ENCODE data around the gene CCDC15.

CCDC15 gene

DNA sequence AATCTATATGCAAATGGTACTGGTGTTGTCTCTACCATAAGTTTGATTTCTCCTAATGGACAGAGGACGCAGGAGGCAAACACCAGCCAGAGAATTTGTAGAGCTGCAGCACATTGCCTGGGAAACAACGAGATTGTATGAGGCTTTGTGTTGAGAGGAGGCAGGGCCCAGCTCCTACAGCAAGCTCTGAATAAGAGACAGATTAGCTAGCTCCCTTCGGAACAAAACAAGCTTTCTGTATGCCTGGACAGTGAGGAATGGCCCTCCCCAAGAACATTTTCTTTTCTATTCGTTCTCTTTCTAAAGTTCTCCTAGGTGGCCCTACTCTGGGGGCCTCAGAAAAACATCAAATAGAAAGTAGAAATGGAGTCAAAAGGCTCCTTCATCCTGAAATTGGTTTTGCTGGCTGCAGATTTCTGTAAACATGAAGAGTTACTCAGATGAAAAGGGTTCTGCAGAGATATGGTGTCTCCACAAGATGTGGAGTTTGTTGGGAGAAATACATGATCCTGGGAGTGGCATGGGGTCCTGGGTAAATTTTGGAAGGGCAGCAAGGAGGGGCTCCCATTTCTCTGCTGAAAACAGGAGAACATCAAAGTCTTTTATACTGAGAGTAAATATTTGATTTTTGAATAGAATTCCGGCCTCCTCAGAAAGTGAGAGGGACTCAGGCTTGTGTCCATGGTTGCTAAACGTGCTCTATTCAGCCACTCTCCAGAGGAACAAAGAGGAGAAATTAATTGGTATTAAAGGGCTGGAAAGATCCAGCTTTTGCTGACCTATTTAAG is 11.3 kb upstream of the CCDC15 start:
- H3K27ac ChIP-seq (ENCODE audit: insufficient read depth, low read length, poor library complexity, severe bottlenecking): no peak overlapping the region
- H3K4me3 ChIP-seq (ENCODE audit: insufficient read depth, low read depth, low read length, poor library complexity, severe bottlenecking): no peak overlapping the region

DNA sequence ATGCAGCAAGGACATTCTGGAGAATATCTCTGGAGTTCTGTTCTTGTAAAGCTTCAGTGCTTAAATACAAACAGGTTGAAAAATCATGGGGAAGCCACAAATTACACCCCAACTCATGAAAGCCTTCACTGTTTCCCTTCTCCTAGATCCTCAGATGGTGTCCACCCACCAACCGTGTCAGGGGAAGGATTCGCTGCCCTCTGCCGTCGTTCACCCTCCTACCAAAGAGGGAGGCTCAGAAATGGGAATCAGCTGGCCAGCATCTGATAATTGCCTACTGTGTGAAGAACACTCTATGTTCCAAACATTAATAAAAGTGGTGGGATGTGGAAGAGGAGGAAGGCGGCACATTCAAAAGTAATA is 10.8 kb upstream of the CCDC15 start:
- no peaks in the 10 kb centered on the region for H3K9me3 ChIP-seq (ENCODE audit: control insufficient read depth, low read length)
- H3K4me1 ChIP-seq (ENCODE audit: control insufficient read depth, insufficient read depth, low read length, poor library complexity, severe bottlenecking): no peaks in the 10 kb centered on the region
- H3K27ac ChIP-seq (ENCODE audit: insufficient read depth, low read length, poor library complexity, severe bottlenecking): no peak overlapping the region
- no peak for DNase-seq
- no peaks in the 10 kb centered on the region for H3K36me3 ChIP-seq (ENCODE audit: control insufficient read depth, insufficient read depth, low read length)
- H3K27me3 ChIP-seq (replicated peaks; ENCODE audit: control insufficient read depth, insufficient read depth, low read length, poor library complexity, severe bottlenecking): no peaks in the 10 kb centered on the region
- no peak overlapping the region for H3K4me3 ChIP-seq (ENCODE audit: insufficient read depth, low read depth, low read length, poor library complexity, severe bottlenecking)

More for the DNA sequence above, 11.3 kb upstream of the CCDC15 start:
- Histone ChIP-seq H3K9me3 (ENCODE audit: control insufficient read depth, low read length) (no peaks in the 10 kb centered on the region), H3K36me3 (ENCODE audit: control insufficient read depth, insufficient read depth, low read length) (no peaks in the 10 kb centered on the region), H3K4me1 (ENCODE audit: control insufficient read depth, insufficient read depth, low read length, poor library complexity, severe bottlenecking) (no peaks in the 10 kb centered on the region), H3K27me3 (replicated peaks; ENCODE audit: control insufficient read depth, insufficient read depth, low read length, poor library complexity, severe bottlenecking) (no peaks in the 10 kb centered on the region)
- DNase-seq: no peak

DNA sequence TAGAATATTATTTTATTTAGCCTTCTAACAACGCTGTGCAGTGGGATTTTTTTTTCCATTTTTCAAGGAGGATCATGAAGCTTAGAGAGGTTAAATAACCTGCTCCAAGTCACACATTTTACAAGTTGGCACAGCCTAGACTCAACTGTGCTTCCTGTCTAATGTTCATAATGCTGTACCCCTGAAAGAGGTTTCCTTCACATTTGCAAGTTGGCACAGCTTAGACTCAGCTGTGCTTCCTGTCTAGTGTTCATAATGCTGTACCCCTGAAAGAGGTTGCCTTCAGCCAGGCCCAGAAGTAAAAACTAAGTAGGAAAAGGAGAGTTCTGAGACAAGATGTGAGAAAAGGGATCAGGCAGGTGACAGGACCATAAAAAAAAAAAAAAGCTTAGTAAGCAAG is 10.3 kb upstream of the CCDC15 start:
- Histone ChIP-seq H3K36me3 (ENCODE audit: control insufficient read depth, insufficient read depth, low read length) (no peaks in the 10 kb centered on the region), H3K9me3 (ENCODE audit: control insufficient read depth, low read length) (no peaks in the 10 kb centered on the region), H3K27ac (ENCODE audit: insufficient read depth, low read length, poor library complexity, severe bottlenecking) (no peak overlapping the region), H3K4me1 (ENCODE audit: control insufficient read depth, insufficient read depth, low read length, poor library complexity, severe bottlenecking) (no peaks in the 10 kb centered on the region), H3K27me3 (replicated peaks; ENCODE audit: control insufficient read depth, insufficient read depth, low read length, poor library complexity, severe bottlenecking) (no peaks in the 10 kb centered on the region), H3K4me3 (ENCODE audit: insufficient read depth, low read depth, low read length, poor library complexity, severe bottlenecking) (no peak overlapping the region)
- DNase-seq: no peak

DNA sequence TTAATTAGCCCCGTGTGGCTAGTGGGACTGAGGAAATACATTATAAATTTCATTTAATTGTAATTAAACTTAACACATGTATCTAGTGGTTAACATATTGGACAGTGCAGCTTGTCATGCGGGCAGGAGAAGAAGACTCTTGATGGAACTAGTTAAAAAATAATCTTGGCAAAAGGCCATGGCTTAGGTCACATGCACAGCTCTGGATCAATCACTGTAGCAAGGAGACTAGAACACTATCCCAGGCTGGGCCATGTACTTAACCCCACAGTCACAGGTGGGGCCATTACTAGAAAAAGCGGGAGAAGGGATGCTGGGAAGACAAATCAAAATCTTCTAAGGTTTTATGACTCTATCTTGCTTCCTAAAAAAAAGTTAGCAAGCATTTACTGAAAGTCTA is 9.4 kb upstream of the CCDC15 start:
- no peak for DNase-seq
- H3K36me3 ChIP-seq (ENCODE audit: control insufficient read depth, insufficient read depth, low read length): no peaks in the 10 kb centered on the region
- H3K27me3 ChIP-seq (replicated peaks; ENCODE audit: control insufficient read depth, insufficient read depth, low read length, poor library complexity, severe bottlenecking): no peaks in the 10 kb centered on the region
- H3K27ac ChIP-seq (ENCODE audit: insufficient read depth, low read length, poor library complexity, severe bottlenecking): no peak overlapping the region
- H3K9me3 ChIP-seq (ENCODE audit: control insufficient read depth, low read length): no peaks in the 10 kb centered on the region
- no peak overlapping the region for H3K4me3 ChIP-seq (ENCODE audit: insufficient read depth, low read depth, low read length, poor library complexity, severe bottlenecking)
- H3K4me1 ChIP-seq (ENCODE audit: control insufficient read depth, insufficient read depth, low read length, poor library complexity, severe bottlenecking): peaks cover 1% of the 10 kb centered on the region

DNA sequence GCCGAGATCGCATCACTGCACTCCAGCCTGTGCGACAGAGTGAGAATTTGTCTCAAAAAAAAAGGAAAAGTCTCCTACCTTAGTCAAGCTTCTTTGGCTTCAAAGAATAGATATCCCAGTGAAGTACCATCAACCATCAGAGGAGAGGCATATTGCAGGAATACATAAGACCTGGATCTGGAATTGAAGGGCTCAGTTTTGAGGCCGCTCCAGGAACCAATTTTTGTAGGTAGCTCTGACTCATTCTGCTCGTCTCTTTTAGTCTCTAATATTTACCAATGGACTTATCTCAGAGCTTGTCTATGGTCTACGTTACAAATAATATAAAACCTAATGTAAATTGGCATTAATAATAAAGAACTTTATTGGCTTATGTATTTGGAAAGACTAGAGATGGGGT is 8.2 kb upstream of the CCDC15 start:
- no peak for DNase-seq
- Histone ChIP-seq H3K4me1 (ENCODE audit: control insufficient read depth, insufficient read depth, low read length, poor library complexity, severe bottlenecking) (peaks cover 12% of the 10 kb centered on the region), H3K36me3 (ENCODE audit: control insufficient read depth, insufficient read depth, low read length) (no peaks in the 10 kb centered on the region), H3K27ac (ENCODE audit: insufficient read depth, low read length, poor library complexity, severe bottlenecking) (no peak overlapping the region), H3K4me3 (ENCODE audit: insufficient read depth, low read depth, low read length, poor library complexity, severe bottlenecking) (no peak overlapping the region), H3K9me3 (ENCODE audit: control insufficient read depth, low read length) (no peaks in the 10 kb centered on the region), H3K27me3 (replicated peaks; ENCODE audit: control insufficient read depth, insufficient read depth, low read length, poor library complexity, severe bottlenecking) (no peaks in the 10 kb centered on the region)

DNA sequence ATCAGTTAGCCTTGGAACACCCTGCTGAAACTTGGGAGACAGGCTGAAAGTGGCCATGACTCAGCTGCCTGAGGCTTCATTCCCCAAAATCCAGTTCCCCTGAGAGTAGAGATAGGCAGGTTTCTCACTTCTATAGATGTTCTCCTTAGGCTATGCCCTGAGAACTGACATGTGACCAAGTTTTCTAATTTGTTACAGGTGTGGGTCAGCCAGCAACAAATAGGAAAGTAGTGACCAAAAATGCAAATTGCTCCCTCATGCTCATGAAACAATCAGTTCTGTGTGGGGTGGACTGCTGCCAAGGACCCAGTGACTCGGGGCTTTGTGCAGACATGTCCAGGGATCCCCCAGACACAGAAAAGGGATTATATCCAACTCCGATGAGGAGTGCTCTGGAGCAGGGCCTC is 7.3 kb upstream of the CCDC15 start:
- H3K9me3 ChIP-seq (ENCODE audit: control insufficient read depth, low read length): no peaks in the 10 kb centered on the region
- no peak overlapping the region for H3K27ac ChIP-seq (ENCODE audit: insufficient read depth, low read length, poor library complexity, severe bottlenecking)
- no peak for DNase-seq
- no peaks in the 10 kb centered on the region for H3K36me3 ChIP-seq (ENCODE audit: control insufficient read depth, insufficient read depth, low read length)
- no peak overlapping the region for H3K4me3 ChIP-seq (ENCODE audit: insufficient read depth, low read depth, low read length, poor library complexity, severe bottlenecking)
- H3K27me3 ChIP-seq (replicated peaks; ENCODE audit: control insufficient read depth, insufficient read depth, low read length, poor library complexity, severe bottlenecking): no peaks in the 10 kb centered on the region
- H3K4me1 ChIP-seq (ENCODE audit: control insufficient read depth, insufficient read depth, low read length, poor library complexity, severe bottlenecking): peaks cover 18% of the 10 kb centered on the region

DNA sequence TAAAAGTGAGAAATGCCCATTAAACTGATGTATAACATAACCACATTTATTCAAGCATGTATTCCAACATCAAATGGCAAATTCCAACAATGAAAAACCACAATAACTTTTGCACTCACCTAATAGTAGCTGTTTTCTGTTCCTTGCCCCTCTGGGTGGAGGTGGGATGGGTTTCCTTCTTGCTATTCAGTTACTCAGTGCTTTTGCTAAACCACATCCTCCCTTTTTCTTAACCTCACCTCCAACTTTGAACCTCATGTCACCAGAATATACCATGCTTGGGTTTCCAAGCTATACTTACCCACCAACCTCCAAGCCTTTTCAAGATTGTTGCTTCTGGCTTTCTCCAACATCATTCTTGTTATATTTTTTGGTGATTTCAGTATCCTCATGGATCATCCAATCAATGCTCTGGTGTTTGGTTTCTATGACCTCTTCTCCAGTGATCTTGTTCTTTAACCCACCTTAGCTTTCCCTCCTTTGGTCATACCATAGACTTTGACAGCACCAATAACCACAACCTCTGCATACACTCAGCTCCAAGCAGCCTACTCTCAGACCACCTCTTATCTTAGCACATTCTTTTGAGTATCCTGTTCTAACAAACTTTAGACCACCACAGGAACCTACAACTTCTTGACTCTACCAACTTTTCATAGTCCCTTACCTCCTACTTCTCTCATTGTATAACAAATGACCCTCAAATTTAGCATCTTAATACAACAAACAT is 3.2 kb upstream of the CCDC15 start:
- Histone ChIP-seq H3K4me1 (ENCODE audit: control insufficient read depth, insufficient read depth, low read length, poor library complexity, severe bottlenecking) (peaks cover 27% of the 10 kb centered on the region), H3K36me3 (ENCODE audit: control insufficient read depth, insufficient read depth, low read length) (no peaks in the 10 kb centered on the region), H3K27ac (ENCODE audit: insufficient read depth, low read length, poor library complexity, severe bottlenecking) (no peak overlapping the region), H3K4me3 (ENCODE audit: insufficient read depth, low read depth, low read length, poor library complexity, severe bottlenecking) (no peak overlapping the region), H3K27me3 (replicated peaks; ENCODE audit: control insufficient read depth, insufficient read depth, low read length, poor library complexity, severe bottlenecking) (no peaks in the 10 kb centered on the region), H3K9me3 (ENCODE audit: control insufficient read depth, low read length) (no peaks in the 10 kb centered on the region)
- DNase-seq: no peak

DNA sequence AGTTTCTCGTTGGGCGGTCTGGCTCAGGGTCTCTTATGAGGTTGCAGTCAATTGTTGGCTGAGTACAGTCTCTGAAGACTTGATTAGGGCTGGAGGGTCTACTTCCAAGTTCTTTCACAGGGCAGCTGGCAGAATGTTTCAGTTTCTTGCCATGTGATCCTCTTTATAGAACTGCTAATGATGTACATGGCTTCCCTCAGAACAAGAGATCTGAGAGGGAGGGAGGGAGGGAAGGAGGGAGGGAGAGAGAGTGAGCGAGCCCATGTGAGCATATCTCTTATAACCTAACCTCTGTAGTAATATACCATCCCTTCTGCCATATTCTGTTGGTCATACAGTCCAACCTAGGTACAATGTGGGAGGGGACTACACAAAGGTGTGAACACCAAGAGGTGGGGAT is 2.7 kb upstream of the CCDC15 start:
- no peak for DNase-seq
- Histone ChIP-seq H3K4me3 (ENCODE audit: insufficient read depth, low read depth, low read length, poor library complexity, severe bottlenecking) (no peak overlapping the region), H3K4me1 (ENCODE audit: control insufficient read depth, insufficient read depth, low read length, poor library complexity, severe bottlenecking) (peaks cover 27% of the 10 kb centered on the region), H3K9me3 (ENCODE audit: control insufficient read depth, low read length) (no peaks in the 10 kb centered on the region), H3K36me3 (ENCODE audit: control insufficient read depth, insufficient read depth, low read length) (no peaks in the 10 kb centered on the region), H3K27ac (ENCODE audit: insufficient read depth, low read length, poor library complexity, severe bottlenecking) (no peak overlapping the region), H3K27me3 (replicated peaks; ENCODE audit: control insufficient read depth, insufficient read depth, low read length, poor library complexity, severe bottlenecking) (no peaks in the 10 kb centered on the region)

DNA sequence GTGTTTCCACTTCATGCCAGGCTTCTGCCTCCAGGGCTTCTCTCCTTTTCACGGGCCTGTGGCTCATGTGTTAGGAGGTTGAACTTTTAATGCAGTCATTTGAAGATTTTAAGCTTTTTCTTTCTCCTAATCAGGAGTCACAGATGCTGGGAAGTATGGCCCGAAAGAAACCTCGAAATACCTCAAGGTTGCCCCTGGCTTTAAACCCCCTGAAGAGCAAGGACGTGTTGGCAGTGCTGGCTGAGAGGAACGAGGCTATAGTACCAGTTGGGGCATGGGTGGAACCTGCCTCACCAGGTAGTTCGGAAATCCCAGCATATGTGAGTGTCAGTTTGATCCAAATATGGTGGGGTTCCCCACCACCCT is 571 bp downstream of the CCDC15 start:
- H3K4me1 ChIP-seq (ENCODE audit: control insufficient read depth, insufficient read depth, low read length, poor library complexity, severe bottlenecking): peaks cover 25% of the 10 kb centered on the region
- no peaks in the 10 kb centered on the region for H3K9me3 ChIP-seq (ENCODE audit: control insufficient read depth, low read length)
- DNase-seq: no peak
- H3K4me3 ChIP-seq (ENCODE audit: insufficient read depth, low read depth, low read length, poor library complexity, severe bottlenecking): peak overlapping the region; percentile 69
- H3K27me3 ChIP-seq (replicated peaks; ENCODE audit: control insufficient read depth, insufficient read depth, low read length, poor library complexity, severe bottlenecking): no peaks in the 10 kb centered on the region
- no peaks in the 10 kb centered on the region for H3K36me3 ChIP-seq (ENCODE audit: control insufficient read depth, insufficient read depth, low read length)
- H3K27ac ChIP-seq (ENCODE audit: insufficient read depth, low read length, poor library complexity, severe bottlenecking): peak overlapping the region; percentile 81

DNA sequence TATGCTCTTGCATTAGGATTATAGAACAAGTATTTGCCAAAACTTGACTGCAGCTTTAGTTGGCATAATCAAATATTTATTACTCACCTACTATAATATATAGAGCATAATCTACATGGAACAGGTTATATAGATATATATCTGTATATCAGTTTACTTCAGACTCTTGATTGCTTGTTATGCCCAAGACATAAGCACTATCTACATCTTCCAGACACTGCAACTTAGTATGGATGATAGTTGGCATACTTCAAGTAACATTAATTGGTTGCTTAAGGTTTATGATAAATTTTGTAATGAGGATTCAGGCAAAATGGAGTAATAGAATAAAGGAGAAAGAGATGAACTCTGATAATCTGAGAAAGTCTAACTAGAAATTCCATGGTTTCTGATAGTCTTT is 1.0 kb downstream of the CCDC15 start:
- no peaks in the 10 kb centered on the region for H3K36me3 ChIP-seq (ENCODE audit: control insufficient read depth, insufficient read depth, low read length)
- H3K4me1 ChIP-seq (ENCODE audit: control insufficient read depth, insufficient read depth, low read length, poor library complexity, severe bottlenecking): peaks cover 21% of the 10 kb centered on the region
- no peaks in the 10 kb centered on the region for H3K27me3 ChIP-seq (replicated peaks; ENCODE audit: control insufficient read depth, insufficient read depth, low read length, poor library complexity, severe bottlenecking)
- H3K4me3 ChIP-seq (ENCODE audit: insufficient read depth, low read depth, low read length, poor library complexity, severe bottlenecking): no peak overlapping the region
- H3K27ac ChIP-seq (ENCODE audit: insufficient read depth, low read length, poor library complexity, severe bottlenecking): no peak overlapping the region
- no peak for DNase-seq
- no peaks in the 10 kb centered on the region for H3K9me3 ChIP-seq (ENCODE audit: control insufficient read depth, low read length)
